HG02938 (cell line): ENCODE data around the gene CNTN5.
"Not testable (repeated sequence)": the region's sequence is repeated elsewhere in the genome, so short reads cannot be mapped to it uniquely, and the experiment has no call there.

Experiments used
- ATAC-seq: cut with Tn5 transposase; IDR thresholded peaks from one replicate; pipeline ENCODE4 v1.9.1; 2021; ENCODE audit warnings: mild to moderate bottlenecking, moderate library complexity; ENCODE audit not compliant: unreplicated experiment

CNTN5 gene

DNA sequence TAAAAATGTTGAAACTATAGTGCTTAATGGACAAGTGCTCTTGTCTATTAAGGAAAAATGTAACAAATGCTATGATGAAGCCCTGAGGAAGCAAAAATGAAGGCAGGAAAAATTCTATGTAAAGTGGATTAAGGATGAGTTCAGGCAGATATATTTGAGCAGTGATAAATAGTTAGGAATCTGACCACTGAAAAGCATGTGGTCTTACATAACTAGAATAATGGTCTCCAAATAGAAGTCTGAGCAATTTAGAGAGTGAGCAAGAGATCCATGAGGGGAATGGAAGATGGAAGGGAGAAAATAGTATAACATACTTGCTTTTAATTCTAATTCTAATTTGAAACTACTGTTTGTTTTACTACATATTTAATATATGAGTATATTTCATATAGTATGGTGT is 1155.7 kb downstream of the CNTN5 start:
- no peak for ATAC-seq

DNA sequence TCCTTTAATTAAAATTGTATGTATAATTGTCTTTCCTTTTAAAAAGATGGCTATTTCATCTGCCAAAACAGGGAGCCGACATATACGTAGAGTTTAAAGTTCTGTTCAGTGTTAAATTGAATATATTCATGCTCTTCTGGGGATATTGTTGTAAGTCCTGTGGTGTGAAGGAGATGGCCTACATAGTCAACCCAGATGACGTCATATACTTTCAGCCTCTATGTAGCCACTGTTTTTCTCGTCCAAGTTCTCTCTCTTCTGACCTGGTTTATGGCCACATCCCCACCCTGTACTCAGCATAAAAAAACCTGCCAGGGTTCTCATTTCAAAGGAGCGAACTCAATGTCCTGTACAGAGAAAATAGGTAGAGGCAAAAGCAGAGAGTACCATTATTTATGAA is 1156.9 kb downstream of the CNTN5 start:
- no peak for ATAC-seq

DNA sequence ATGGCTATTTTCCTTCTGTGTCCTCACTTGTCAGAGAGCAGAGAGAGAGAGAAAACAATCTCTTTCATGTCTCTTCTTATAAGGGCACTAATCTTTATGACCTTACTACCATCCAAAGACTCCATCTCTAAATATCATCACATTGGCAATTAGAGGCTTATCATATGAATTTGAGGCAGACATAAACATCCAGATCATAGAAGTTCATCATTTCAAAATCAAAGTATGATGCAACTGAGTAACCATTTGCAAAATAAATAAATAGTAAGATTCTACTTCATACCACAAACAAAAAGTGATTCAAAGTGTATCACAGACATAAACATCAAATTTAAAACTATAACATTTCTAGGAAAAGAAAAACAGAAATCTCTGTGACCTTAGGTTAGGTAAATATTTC is 1161.6 kb downstream of the CNTN5 start:
- ATAC-seq: no peak

DNA sequence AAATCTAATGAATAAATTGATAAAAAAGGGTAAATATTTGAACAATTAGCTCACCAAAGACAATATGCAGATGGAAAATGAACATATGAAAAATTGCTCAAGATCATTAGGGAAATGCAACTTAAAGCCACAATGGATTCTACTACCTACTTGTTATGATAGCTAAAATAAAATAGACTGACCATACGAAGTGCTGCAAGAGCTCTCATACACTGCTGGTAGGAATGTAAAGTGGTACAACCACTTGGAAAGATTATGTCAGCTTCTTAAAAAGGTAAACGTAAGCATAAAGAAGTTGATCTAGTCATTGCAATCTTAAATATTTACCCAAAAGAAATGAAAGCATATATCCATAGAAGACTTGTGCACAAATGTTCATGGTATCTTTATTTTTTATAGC is 1162.2 kb downstream of the CNTN5 start:
- ATAC-seq: no peak

DNA sequence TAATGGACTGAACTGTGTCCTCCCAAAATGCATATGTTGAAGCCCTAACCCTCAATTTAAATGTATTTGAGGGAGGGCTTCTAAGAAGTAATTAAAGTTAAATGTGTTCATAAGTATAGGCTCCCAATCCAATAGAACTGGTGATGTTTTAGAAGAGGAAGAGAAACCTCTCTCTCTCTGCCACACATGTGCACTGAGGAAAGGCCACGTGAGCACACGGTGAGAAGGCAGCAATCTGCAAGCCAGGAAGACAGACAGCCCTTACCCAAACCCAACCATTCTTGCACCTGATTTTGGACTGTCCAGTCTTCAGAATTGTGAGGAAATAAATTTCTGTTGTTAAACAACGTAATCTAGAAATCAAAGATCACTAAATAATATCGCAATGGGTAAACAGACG is 1164.8 kb downstream of the CNTN5 start:
- no peak for ATAC-seq

DNA sequence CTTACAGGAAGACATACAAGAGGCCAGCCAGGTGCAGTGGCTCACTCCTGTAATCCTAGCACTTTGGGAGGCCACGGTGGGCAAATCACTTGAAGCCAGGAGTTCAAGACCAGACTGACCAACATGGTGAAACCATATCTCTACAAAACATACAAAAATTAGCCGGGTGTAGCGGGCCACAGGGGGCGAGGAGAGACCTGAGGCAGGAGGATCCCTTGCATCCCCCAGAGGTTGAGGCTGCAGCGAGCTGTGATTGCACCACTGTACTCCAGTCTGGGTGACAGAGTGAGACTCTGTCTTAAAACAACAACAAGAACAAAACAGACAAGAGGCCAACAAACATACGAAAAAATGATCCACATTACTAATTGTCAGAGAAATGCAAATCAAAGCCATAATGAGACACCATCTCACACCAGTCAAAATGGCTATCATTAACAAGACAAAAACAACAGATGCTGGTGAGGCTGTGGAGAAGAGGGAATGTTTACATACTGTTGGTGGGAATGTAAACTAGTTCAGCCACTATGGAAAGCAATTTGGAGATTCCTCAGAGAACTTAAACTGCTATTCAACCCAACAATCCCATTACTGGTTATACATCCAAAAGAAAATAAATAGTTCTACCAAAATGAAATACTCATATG is 1167.5 kb downstream of the CNTN5 start:
- ATAC-seq: no peak

DNA sequence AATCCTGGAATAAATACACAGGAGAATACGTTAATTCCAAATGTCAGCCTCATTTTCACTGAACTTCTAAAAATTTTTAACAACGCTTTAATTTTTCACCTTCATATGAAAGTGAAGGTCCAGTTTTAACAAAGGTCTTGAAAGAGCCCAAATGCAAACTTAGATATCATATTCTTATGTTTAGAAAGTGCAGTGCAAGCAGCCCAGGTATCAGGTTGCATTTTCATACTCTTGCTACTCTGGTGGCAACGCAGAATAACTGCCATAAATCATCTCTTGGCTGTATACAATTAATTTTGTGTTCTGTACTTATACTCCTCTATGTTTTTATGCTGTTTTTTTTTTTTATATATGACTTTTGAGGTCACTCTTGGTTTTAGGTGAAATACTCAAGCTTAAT is 1169.6 kb downstream of the CNTN5 start:
- ATAC-seq: no peak

DNA sequence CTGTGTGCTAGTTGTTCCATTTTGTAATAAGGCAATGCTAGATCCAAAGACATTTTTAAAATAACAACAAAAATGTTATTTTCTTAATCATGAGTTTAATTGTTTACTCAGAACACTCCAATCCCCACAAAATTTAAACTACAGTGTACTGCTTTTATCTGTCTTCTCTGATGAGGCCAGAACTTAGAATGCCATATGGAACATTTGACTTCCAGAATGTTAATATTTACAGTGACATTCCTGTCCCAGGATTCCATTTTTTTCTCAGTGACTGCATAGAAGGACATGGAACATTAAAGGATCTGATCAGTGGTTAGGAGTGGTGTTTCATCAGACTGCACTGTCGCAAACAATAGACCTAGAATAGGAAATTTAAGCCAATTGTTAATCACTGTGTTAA is 1171.4 kb downstream of the CNTN5 start:
- no peak for ATAC-seq

DNA sequence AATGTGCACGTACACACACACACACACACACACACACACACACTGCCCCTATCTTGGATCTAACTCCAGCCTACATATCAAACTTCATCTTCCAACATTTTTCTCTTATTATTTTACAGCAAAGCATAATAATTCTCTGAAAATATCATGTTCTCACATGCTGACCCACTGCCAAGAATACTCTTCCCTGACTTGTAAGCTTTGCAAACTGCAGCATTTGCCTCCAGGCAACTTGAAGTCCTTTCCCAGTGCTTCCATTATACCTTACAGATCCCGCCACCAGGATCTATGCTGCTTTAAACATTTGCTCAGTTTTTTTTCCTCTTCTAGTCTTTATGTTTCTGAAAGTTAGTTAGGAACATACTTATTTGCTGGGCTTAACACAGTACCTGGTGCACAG is 1183.0 kb downstream of the CNTN5 start:
- no peak for ATAC-seq

DNA sequence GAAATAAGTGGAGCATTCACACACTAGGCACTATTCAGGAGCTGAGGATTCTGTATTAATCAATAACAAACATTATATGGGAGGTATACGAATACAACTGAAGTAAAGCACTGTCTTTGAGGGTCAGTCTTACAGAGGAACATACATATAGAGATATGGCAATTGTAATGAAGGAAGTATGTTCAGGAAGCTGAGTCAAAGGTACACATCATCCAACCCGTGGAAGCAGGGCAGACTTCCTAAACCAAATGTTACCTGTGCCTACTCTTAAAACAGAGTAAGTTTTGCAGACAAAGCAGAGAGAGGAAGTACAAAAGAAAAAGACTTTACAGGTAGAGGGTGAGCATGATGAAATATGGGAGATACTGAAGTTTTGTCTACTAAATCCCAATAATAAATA is 1185.2 kb downstream of the CNTN5 start:
- ATAC-seq: no peak

DNA sequence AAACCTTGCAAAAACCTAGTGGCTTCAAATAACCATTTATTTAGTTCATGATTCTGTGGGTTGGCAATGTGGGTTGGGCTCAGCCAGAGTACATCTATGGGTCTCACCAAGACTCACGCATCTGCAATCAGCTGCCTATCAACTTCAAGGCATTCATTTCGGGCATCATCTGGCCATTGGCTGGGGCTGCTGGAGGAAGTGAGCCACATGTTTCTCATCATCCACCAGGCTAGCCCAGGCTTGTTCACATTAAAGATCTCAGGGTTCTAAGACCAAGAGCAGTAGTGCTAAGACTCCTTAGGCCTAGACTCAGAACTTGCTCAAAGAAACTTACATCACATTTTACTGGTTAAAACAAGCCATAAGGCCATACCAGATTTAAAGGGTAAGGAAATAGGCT is 1187.5 kb downstream of the CNTN5 start:
- ATAC-seq: no peak

DNA sequence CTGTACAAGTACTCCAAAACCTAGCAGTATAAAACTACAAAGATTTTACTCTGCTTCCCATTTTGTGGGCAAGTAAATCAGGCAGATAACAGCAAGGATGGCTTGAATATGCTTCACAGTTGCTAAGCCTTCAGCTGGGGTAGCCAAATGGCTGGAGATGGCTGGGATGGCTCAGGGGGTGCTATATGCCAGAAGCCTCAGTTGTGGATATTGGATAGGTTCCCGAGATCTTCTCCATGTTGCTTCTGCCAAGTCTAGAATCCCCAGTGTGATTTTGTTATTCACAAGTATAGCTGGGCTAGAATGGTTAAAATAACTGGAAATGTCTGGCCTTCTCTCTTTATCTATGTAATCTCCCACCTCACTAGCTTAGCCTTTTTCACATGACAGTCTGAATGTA is 1194.0 kb downstream of the CNTN5 start:
- no peak for ATAC-seq

DNA sequence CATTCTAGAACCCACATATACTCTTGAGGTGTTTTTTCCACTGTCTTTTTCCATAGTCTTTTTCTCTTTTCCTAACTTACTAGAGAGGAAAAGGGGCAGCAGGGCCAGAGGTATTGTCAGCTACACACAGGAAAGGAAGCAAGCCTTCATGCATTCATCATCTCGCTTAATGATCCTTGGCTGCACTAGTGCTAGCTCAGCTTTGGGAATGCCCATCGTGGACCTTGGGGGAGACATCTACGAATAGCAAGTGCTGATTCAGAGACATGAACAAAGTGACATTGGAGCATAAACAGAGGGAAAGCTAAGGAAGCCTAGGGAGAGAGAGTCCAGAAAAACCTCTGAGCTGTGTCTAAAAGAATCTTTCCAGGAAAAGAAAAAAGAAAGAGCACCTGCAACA is 1200.1 kb downstream of the CNTN5 start:
- ATAC-seq: no peak

DNA sequence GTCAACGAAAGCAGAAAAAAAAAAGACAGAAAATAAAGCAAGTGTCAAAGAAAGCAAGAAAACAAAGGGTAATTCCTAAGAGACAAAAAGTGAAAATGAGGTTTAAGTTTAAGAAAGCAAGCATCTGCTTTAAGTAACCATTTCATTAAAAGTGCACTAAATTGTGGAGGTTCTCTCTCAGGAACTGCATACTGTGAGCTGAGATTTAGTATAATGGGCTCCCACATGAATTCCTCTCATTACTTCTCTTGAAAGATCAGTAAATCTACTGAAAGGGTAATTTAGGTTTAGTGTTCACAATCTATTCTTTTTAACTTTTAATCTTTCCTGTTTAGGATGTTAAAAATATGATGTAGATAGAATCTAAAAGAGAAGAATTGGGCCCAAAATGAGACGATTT is 1201.0 kb downstream of the CNTN5 start:
- ATAC-seq: no peak

DNA sequence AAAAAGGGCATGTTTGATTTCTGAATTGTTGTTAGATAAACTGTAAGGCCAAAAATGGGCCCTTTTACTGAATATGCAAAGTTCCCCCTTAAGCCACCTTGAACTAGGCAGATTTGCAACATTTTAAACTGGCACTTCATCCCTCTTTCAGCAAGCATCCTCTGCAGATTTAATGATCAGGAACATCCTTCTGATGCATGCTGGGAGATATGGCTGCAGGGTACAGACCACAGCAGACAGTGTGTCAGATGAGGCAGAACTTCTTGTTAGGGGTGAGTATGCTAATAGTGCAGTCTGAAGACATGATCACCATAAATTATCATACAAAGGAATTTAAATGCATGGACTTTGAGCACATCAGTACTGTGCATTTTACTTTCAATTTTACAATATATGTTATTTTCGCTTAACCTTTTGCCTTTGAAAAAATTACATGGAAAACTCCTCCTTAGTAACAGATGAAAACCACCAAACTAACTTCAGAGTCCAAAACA is 1203.8 kb downstream of the CNTN5 start:
- ATAC-seq: no peak

DNA sequence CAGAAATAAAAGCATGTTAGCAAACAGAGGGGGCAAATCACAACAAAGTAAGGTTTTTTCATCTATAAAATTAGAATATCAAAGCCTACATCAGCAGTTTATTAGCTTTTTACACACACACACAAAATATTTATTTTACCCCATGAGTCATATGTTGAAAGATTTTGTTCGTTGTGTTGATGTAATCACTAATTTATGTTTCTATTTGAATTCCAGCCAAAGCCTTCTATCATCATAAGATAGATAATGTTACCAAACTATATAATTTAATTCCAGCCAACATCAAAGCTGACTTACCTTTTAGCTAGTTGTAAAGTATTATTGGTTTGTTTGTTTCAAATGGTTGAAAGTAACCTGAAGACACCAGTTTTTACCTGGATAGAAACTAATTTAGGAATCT is 1208.3 kb downstream of the CNTN5 start:
- ATAC-seq: no peak

DNA sequence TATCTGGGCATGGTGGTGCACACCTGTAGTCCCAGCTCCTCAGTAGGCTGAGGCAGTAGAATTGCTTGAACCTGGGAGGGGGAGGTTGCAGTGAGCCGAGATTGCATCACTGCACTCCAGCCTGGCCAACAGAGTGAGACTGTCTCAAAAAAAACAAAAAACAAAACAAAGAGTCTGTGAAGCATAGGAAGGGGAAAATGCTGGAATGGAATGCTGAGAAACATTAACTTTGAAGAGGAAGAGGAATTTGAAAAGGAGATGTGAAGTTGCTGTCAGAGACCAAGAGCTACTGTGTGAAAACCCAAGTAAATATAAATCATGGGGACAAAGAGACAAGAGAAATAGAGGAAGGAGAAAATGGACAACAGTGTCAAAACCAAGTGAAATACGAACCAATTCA is 1211.3 kb downstream of the CNTN5 start:
- ATAC-seq: no peak

DNA sequence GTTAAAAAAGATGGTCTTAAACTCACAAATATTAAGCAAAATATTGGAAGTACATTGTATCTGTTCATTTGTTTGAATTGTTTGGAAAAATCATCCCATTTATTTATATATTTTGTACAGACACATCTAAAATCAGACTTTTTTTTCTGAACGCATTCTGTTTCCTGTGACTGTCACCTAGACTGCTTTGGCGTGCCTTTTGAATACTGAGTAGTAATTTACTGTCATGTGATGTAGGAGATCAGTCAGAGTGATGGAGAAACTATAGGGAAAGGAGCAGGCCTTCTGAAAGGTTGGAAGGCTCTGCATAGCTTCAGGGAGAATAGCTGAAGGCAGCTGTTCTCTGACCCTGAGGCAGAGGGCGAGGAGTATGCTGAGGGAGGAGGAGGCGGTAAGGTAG is 1214.3 kb downstream of the CNTN5 start:
- ATAC-seq: no peak

DNA sequence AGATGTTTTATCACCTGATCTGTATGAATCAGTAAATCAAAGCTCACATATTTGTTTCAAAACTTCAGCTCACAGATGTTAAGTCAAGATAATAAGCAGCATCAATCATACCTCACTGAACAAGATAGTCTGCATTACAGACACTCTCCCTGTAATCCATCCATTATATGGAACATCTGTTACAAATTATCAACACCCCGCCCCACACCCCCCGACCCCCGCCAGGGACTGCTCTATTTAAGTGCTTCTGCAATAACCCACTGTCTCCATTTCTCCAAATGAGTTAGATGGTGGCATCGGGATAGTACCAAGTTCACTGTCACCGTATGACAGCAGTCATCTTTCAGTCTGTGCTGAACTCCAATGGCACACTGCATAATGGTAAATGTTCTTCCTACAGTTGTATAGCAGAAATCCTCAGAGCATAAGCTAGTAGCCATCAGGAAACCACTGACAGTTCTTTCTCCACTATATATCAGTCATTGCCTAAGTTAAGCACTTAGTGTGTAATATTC is 1219.3 kb downstream of the CNTN5 start:
- ATAC-seq: no peak

DNA sequence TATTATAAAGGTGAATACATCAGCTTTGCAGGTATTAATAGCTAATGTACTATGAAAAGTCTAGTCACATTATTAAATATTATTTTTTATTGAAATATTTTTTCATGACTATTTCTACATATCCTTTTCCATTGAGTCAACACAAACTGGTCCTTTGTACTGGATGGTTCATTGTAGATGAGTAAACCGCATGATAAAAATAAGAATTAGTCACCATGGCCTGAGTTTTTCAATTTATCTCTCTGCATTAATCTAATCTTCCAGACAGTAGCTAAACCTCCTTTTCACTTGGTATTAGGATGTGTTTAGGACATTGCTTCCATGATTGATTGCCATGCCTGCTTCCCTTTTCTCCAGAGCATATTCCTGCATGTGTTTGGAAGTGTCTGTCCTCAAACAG is 1227.0 kb downstream of the CNTN5 start:
- no peak for ATAC-seq

DNA sequence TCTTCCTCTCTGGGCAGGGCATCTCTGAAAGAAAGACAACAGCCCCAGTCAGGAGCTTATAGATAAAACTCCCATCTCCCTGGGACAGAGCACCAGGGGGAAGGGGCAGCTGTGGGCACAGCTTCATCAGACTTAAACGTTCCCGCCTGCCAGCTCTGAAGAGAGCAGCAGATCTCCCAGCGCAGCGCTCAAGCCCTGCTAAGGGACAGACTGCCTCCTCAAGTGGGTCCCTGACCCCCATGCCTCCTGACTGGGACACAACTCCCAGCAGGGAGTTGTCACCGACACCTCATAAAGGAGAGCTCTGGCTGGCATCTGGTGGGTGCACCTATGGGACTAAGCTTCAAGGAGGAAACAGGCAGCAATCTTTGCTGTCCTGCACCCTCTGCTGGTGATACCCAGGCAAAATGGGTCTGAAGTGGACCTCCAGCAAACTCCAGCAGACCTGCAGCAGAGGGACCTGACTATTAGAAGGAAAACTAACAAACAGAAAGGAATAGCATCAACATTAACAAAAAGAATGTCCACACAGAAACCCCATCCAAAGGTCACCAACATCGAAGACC is 1236.6 kb downstream of the CNTN5 start:
- ATAC-seq: not testable (repeated sequence)

DNA sequence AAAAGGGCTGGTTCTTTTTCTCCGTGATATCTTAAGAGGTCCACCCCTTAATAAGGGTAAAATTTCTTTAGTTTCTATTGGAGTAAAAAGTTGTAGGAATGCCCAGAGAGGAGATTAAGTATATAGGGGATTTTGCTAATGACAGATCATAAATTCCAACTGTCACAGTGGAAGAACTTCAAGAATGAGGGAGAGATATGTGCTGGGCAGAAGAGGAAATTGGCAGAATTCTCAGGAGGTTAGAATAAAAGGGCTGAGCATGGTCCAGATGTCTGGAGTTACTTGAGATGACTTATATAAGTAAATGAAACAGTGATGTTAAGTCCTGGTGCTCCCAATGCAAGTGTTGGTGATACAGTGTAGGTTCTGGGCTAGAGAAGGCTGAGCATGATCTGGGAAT is 1248.8 kb downstream of the CNTN5 start:
- ATAC-seq: no peak
